HG03097 (cell line): ENCODE measurements around the gene HOXD12.

Experiments used
- ATAC-seq: cut with Tn5 transposase; IDR thresholded peaks from one replicate; pipeline ENCODE4 v1.9.1; 2021; ENCODE audit not compliant: unreplicated experiment, low FRiP score

Gene HOXD12

GRCh38 chr2:176099728-176100546 lies at the start of gene HOXD12:
Gene HOXD12 (plus strand): TSS chr2:176099795. CDS start chr2:176099802, 7 bp downstream.
- ATAC-seq, result no peak

- ATAC-seq, result no peak
Measured at GRCh38 chr2:176056406-176056805, 43.2 kb upstream of the HOXD12 start.

GRCh38 chr2:176063958-176064357 lies 35.6 kb upstream of the HOXD12 start:
- no peak for ATAC-seq

GRCh38 chr2:176066645-176067588 lies 32.7 kb upstream of the HOXD12 start:
- no peak for ATAC-seq

- ATAC-seq, result no peak
Measured at GRCh38 chr2:176067589-176068418, 31.8 kb upstream of the HOXD12 start.

GRCh38 chr2:176068419-176068832 lies 31.2 kb upstream of the HOXD12 start:
- no peak for ATAC-seq

- no peak for ATAC-seq
Measured at GRCh38 chr2:176071330-176072291, 28.0 kb upstream of the HOXD12 start.

- no peak for ATAC-seq
Measured at GRCh38 chr2:176072292-176072669, 27.3 kb upstream of the HOXD12 start.

- no peak for ATAC-seq
Measured at GRCh38 chr2:176072951-176073904, 26.4 kb upstream of the HOXD12 start.

- no peak for ATAC-seq
Measured at GRCh38 chr2:176074919-176075425, 24.6 kb upstream of the HOXD12 start.

- no peak for ATAC-seq
Measured at GRCh38 chr2:176075481-176075880, 24.1 kb upstream of the HOXD12 start.

- no peak for ATAC-seq
Measured at GRCh38 chr2:176076063-176076462, 23.5 kb upstream of the HOXD12 start.

- ATAC-seq, result no peak
Measured at GRCh38 chr2:176076796-176077195, 22.8 kb upstream of the HOXD12 start.

GRCh38 chr2:176078541-176079284 lies 20.9 kb upstream of the HOXD12 start:
- ATAC-seq, result no peak

GRCh38 chr2:176079285-176079830 lies 20.2 kb upstream of the HOXD12 start:
- ATAC-seq, result no peak

GRCh38 chr2:176079831-176080539 lies 19.6 kb upstream of the HOXD12 start:
- no peak for ATAC-seq
